GM19372 (cell line): ENCODE measurements around the gene TMEM53.

Source experiments
- ATAC-seq: cut with Tn5 transposase; IDR thresholded peaks from one replicate; pipeline ENCODE4 v1.9.1; 2021; ENCODE audit warnings: mild to moderate bottlenecking, low read depth, moderate library complexity; ENCODE audit not compliant: unreplicated experiment

The TMEM53 gene

DNA sequence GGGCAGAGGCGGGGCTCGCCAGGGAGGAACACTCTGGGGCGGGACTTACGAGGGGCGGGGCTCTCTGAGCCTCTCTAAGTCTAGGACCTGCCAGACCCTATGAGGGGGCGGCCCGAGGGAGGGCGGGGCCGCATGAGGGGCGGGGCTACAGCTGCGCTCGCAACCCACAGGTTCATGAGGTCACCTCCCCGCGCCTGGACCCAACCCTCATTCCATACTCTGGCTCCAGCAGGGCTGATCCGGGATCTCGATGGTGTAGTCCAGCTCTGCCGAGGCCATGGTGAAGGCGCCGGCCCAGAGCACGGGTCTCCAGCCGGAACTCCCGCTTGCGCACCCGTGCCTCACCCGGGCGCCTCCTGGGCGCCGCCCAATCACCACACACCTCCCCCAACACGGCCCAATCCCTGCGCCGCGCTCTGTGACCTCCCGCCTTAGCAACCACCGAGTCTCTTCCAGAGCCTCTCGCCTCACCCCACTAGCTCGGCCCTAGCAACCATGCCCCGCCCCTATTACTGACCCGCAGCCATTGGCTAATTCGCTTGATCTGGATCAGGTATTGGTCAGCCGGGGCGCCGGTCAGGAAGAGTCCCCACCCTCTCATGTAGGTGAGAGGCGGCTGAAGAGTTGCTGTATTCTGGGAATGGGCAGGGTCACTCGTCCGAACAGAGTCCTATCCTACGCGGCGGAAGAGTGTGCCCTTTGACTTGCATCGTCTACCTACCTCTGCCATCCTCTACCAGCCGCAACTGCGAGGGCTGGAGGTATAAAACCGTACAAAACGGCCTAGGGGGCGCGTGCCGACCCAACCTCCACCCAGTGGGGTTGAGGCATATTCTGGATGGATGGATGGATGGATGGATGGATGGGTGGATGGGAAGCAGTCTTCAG lies at the start of gene TMEM53, which contains the start of gene ARMH1:
TSS of gene TMEM53 (minus strand) at position 369 of the 888 bp plus-strand sequence. CDS start at position 279, 90 bp downstream.
TSS of gene ARMH1 (plus strand) at position 602 of the 888 bp plus-strand sequence. CDS start 14,984 bp downstream, outside the sequence.
- ATAC-seq = peak; percentile 89

DNA sequence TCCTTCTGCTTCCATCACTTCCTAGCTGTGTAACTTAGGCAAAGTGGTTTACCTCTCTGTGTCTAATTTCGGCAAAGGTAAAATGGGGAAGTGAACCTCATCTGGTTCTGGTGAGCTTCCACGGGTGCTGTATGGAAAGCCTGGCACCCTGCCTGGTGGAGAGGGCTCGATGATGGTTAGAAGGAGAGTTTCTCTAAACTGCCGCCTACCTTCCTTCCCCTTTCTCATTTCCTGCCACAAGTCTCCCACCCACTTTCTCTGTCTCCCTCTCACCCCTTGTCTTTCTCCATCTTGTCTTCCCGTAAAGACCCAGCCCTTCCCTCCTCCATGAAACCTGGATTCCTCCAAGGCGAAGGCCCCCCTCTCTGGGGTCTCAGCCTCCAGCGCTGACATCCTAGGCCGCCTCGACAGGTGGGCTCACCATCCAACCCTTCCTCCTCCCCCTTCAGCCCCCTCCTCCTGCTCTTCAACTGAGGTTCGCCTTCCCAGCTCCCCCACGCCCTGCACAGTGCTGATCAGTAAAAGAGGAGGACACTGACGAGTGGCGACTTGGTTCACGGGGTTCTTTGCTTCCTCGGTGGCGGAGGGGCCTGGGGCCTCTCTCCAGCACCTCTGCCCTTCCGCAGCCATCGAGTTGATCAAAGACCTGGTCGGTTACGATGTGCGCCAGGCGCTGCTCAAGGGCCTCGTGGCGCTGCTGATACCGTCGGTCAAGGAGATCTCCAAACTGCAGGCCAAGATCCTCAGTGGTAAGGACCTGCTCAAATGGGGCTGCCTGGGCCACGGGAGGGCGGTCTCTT lies 49.4 kb upstream of the TMEM53 start:
- no peak for ATAC-seq

DNA sequence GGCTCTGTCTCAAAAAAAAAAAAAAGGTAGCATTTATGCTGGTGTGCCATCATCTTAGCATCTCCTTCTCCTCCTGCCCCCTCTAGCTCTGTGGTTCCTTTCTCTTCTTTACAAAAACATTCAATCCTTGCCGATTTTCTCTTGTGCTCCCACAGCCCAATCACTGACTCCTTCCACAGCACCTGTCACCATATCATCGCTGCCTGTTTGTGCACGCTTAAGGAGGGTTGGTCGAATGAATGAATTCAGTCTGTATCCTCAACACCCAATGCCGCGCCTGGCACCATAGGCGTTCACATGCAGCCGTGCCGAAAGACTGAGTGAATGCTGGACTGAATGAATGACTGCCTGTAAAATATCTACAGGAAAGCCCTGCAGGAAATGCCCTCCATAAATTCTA lies 48.8 kb upstream of the TMEM53 start:
- ATAC-seq = no peak

DNA sequence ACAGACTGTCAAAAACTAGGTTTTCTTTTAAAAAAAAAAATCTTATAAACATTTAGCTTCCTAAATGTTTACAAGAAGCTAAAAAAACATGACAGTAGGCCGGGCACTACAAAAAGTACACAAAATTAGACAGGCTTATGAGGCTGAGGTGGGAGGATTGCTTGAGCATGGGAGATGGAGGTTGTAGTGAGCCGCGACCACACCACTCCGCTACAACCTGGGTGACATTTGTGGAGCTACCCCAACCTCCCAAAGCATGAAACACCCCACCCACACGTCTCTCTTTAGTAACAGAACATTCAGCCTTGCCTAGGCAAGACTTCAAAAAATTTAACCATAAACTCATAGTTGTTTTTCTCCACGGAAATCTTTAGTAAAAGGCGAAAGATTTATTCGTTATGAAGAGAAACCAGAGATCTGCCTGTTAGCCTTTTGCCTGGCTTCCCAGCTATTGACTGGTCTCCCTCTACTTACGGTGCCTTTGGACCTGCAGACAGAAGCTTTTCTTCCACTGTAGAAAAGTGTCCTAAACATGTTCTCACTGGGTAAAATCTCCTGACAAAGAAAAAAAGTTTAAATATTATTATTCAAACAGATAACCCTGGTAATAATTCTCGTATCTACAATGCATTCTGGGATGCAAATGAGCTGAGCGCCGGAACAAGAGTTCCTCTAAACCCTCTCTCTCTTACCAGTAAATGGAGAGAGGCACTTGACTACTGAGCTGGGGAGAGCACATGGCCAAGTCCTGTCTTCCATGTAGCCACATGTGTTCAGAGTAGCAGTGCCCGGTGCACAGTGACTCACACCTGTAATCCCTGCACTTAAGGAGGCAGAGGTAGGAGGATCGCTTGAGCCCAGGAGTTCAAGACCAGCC lies 47.4 kb upstream of the TMEM53 start:
- peak; percentile 83 for ATAC-seq

DNA sequence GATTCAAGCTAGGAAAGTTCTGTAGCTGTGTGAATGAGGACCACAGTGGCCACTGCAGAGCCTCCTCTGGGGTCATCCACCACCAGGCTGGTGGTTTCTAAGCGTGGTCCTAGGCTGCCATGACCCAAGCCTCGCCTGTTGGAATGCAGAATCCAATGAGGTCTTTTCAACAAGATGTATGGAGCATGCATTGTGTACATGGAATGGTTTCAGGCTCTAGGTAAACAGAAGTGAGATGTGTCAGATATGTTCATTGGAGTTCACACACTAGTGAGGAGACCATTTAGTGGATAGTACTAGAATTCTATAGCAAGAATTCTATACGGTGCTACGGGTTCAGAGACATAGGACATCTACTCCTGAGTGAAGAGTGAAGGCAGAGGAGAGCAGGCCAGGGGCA lies 46.0 kb upstream of the TMEM53 start:
- ATAC-seq = no peak

DNA sequence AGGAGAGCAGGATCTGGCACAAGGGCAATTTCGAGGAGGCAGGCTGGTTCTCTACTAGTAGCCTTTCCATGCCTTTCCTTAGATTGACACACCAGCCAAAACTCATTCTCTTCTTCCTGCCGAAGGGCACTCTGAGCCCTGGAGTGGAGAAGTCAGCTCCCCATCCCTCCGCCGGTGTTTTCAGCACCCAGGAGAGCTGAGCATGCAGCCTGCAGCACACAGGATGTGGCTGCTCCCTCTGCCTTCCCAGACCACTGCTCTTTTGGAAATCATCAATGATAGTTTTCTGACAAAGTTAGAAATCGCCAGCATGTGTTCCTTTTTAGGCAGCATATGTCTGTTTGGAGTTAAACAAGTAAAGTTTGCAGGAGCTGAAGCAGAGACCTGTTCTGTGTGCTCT lies 45.0 kb upstream of the TMEM53 start:
- no peak for ATAC-seq

DNA sequence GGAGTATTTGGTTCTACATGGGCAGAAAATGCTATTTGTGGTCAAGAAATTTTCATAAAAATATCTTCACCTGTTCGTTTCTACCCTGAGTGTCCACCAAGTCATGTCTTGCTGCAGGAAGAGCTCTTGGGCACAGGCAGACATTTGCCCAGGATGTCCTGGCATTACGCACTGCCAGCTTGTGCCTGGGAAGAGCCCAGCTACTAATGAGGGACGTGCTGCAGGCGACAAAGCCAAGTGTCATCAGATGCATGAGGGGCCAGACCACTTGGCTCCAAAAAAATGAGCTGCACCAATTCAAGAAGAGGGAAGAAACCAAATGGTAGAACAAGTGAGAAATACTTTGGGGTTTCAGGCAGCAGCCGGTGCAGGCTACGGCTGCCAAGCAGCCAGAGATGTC lies 43.8 kb upstream of the TMEM53 start:
- no peak for ATAC-seq

DNA sequence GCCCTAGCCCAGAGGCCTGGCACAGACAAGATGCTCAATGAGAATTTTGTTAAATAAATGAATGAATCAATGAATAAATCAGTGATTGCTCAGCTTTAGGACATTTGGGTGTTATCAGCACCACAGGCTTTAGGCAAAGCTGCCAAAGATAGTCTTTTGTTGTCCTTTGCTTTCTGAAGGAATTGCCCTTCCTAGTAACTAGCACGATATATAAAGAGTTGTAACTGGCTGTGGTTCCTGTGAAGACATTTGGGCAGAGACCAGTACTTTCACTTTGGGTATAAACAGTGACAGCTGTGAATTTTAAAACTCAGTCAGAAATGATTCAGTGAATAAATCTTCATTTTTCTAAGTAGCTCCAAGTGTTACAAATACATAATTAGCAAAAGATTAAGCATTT lies 43.4 kb upstream of the TMEM53 start:
- no peak for ATAC-seq

DNA sequence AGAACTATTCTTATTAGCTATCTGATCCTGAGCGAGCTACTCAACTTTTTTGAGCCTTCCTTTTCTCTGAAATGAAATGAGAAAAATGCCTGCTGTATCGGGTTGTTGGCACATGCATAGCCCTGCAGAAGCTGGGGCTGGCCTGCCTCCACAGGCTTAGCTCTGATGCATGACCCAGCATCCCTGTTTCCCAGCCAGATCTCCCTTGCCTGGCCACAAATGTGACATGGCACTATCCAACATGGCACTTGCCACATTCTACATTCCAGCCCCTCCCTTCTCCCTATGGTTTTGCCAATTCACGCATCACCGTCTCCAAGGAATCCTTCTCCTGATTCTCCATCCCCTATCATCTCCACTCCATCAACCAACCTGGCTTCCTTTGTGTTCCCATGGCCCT lies 42.9 kb upstream of the TMEM53 start:
- no peak for ATAC-seq

DNA sequence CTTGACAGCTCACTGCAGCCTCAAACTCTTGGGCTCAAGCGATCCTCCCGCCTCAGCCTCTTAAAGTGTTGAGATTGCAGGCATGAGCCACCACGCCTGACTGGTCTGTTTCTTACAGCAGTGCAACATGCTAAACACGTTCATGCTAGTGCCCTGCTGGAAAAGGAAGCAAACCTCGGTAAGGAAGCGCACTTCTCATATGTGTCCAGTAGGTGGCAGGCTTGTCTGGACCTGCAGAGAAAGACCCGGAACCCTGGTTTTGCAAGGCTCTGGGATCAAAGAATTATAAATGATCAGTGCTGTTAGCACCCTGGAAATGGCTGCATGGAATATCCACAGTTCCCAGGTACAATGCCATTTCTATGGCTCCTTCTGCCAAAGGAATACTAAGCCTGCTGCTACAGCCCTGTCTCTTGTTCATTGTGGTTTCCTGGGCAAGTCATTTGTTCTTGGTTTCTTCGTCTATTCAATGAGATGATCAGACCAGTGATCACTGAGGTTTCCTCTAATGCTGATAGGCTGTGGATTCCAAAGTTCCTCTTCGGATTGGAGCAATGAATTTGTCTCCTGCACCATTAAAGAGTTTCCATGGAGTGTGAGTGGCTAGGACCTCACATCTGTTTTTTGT lies 40.8 kb upstream of the TMEM53 start:
- ATAC-seq = no peak

DNA sequence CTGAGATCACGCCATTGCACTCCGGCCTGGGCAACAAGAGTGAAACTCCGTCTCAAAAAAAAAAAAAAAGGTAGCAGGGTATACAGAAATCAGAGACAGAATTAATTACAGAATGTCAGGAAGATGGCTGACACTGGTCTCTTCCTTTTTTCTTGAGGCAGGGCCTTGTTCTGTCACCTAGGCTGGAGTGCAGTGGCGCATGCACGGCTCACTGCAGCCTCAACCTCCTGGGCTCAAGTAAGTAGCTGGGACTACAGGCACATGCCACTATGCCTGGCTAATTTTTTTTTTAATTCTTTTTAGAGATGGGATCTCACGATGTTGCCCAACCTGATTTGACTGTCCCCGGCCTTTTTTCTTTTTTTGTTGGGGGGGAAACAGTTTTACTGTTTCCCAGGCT lies 40.3 kb upstream of the TMEM53 start:
- ATAC-seq = no peak

DNA sequence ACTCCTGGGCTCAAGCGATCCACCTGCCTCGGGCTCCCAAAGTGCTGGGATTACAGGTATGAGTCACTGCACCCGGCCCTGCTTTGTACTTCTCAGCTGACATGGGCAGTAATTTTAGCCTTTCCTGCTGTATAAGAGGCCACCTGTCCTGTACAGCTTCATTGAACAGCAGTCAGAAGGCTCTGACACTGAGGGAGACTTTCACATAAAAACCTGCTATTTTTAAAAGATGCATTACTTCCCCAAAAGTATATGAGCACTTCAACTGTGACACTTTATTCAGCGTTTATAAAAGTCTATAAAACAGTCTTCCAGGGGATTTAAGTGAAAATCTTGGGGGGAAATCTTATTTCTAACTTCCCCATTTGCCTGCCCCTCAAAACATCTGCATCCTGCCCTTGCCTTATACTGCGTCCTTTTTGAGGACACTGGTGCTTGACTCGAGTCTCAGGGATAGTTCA lies 39.1 kb upstream of the TMEM53 start:
- no peak for ATAC-seq

DNA sequence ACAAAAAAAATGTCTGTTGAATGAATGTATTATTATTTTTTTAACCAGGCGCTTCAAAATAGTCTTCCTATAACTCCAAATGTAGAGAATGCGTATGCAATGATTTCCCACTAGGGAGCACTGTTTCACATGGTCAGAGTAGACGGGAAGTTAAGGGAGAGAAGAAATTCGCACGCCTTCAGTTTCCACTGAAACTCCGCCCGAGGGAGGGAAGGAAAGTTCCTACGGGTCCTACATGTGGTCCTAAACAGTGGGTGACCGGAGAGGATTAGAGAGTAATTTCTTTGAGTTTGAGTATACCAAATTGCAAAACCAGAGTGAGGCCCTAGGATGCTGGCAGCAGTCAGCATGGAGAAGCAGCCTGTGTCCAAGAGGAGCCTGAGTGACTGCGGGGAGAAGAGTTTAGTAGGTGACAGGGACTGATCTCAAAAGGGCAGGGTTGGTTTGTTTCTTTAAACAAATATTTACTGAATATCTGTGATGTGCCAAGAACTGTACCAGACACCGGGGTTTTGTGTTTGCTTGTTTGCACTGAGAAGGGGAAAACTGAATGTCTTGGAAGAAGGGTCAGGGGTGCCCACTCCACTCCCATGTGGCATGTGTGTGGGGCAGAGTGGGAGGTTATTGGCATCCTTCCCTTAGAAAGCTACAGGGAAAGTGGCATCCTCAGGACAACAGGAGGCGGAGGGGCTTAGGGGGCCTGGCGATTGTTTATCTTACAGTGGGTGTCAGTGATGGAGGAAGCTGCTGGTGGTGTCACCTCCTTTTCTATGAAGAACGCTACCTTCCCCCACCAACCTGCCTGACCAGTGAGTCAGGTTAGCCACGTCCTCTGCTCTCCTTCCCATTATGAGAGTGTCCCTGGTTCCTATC lies 33.9 kb upstream of the TMEM53 start:
- no peak for ATAC-seq

DNA sequence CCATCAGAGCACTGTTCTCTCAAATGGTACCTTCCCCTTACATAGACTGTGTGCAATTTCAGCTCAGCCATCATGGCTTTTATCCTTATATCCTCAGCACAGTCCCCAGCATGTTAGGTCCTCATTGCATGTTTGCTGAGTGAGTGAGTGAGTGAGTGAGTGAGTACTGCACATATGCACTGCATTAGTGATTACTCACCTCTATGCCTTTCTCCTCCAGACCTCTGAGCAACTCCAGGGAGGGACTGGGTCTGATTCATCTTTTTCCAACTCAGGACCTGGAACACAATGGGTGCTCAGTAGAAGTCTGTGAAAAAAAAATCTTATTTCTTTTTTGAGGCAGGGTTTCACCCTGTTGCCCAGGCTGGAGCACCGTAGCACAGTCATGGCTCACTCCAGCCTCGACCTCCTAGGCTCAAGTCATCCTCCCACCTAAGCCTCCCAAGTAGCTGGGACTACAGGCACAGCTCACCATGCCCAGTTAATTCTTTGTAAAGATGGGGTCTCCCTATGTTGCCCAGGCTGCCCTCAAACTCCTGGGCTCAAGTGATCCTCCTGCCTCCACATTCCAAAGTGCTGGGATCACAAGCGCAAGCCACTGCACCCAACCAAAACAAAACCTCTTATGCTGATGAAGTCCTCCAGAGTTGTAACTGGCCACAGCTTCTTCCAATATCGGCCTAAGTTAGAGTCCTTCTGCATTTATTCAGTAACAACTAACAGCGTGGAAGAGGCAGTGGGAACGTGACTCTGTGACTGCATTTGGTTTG lies 33.0 kb upstream of the TMEM53 start:
- no peak for ATAC-seq

DNA sequence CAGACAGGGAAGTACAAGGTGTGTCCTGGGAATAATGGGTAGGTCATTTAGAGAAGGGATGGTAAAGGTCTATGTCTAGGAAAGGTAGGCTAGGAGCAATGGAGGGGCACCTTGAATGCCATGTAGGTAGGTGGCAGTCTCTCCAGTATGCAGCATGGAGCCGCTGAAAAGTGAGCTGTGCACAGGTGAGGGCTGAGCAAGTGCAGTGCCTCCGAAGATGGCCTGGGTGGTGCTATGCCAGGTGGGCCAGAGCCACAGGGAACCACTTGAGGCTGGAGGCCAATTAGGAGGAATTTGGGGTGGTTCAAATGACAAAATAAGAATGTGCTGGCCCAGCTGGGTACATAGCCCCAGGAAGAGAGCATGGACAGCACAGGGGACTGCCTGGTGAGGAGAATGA lies 31.7 kb upstream of the TMEM53 start:
- no peak for ATAC-seq

DNA sequence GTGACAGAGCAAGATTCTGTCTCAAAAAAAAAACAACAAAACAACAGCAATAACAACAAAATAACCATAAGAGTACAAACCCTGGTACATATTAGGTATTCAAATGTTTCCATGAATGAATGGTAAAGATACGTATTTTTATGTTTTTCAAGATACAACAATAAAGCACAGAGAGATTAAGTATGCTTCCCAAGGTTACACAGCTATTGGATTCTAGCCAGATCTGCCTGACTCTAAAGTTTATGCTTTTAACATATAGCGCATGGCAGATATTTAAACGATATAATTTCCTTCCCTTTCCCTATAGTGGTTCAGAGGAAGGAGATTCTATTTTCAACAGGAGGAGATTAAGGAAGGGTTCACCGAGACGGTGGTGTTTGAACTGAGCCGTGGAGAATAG lies 31.2 kb upstream of the TMEM53 start:
- ATAC-seq = no peak

DNA sequence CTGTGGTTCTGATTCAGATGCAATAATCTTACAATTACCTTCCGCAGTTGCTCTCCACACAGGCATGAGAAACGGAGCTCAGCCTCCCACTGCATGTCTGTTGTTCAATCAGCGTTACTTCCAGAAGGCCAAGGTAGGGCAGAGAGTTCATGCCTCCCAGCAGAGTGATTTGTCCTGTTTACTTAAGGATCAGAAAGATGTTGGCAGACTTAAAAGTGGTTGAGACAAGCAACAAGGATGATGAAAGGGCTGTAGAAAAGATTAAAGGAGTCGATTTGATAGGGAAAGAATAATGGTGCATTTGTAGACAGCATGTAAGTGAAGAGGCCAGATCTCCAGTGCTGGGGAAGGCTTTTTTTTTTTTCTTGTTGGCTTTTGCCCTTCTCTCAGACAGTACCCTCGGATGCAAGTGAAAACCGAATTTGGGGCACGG lies 26.9 kb upstream of the TMEM53 start:
- no peak for ATAC-seq

DNA sequence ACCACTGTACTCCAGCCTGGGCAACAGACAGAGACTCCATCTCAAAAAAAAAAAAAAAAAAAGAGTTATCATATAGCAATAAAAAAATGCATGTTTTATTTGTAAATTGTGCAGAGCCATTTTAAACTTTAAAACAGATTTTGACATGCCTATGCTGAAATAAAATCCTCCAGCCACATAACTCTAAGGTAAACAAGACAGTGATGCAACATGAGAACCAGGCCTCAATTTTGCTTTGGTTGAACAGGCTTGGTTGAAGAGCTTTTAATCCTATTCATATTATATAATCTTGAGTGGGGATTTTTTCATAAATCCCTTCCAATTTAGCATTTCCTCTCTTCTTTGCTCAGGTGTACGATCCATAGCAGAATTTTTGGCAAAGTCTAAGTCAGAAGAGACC lies 26.3 kb upstream of the TMEM53 start:
- ATAC-seq = no peak
